Osteoblast (primary cell): ENCODE data around the gene SLITRK2. TPM values are rescaled to one million over a fixed set of nuclear protein-coding genes. Genes with fewer than 3 reads are reported as not detected.

Source experiments
- DNase-seq: peaks from one replicate; pipeline ENCODE4 v3.0.0; 2011; ENCODE audit warnings: low spot score, mixed read lengths; ENCODE audit not compliant: insufficient read length; ENCODE audit errors: missing footprints
- H2AFZ ChIP-seq: 2 replicates; pipeline ENCODE4 v1.6.0; 2011; ENCODE audit warnings: mild to moderate bottlenecking, low read length
- H3K27ac ChIP-seq: 2 replicates; pipeline ENCODE4 v1.5.1; 2011; ENCODE audit warnings: mild to moderate bottlenecking, low read depth, low read length, moderate library complexity
- H3K27me3 ChIP-seq: 2 replicates; pipeline ENCODE4 v1.6.0; 2012; ENCODE audit warnings: mild to moderate bottlenecking, control low read depth, inconsistent platforms, low read length, moderate library complexity; ENCODE audit not compliant: insufficient read depth
- H3K36me3 ChIP-seq: 2 replicates; pipeline ENCODE4 v1.5.1; 2011; ENCODE audit warnings: mild to moderate bottlenecking, low read length, control low read depth, moderate library complexity; ENCODE audit not compliant: insufficient read depth
- H3K4me1 ChIP-seq: 2 replicates; pipeline ENCODE4 v1.5.1; 2011; ENCODE audit warnings: mild to moderate bottlenecking, low read length, control low read depth, moderate library complexity; ENCODE audit not compliant: insufficient read depth
- H3K4me2 ChIP-seq: 2 replicates; pipeline ENCODE4 v1.6.0; 2011; ENCODE audit warnings: mild to moderate bottlenecking, low read length; ENCODE audit not compliant: insufficient read depth
- H3K4me3 ChIP-seq: fragments of 200-600 bp; sonication (generic); 3 replicates; pipeline ENCODE4 v1.5.1; 2012; ENCODE audit warnings: mild to moderate bottlenecking, low read length, inconsistent platforms; ENCODE audit not compliant: insufficient read depth
- H3K79me2 ChIP-seq: 2 replicates; pipeline ENCODE4 v1.6.0; 2012; ENCODE audit warnings: mild to moderate bottlenecking, low read length, control low read depth, inconsistent platforms; ENCODE audit not compliant: insufficient read depth
- H3K9me3 ChIP-seq: 2 replicates; pipeline ENCODE4 v1.5.1; 2011; ENCODE audit warnings: low read depth, low read length, control low read depth
- H4K20me1 ChIP-seq: 2 replicates; pipeline ENCODE4 v1.6.0; 2012; ENCODE audit warnings: mild to moderate bottlenecking, low read length, control low read depth; ENCODE audit not compliant: insufficient read depth
- CTCF ChIP-seq: IDR thresholded peaks from 2 replicates; pipeline ENCODE4 v1.5.1; 2011; ENCODE audit warnings: mild to moderate bottlenecking, low read depth, low read length, moderate library complexity; ENCODE audit errors: extremely low read depth
- total RNA-seq: library from RNA; depleted of rRNA; stranded (reverse); fragments of >200 nt; gene quantifications from 2 replicates; pipeline ENCODE4 v1.2.3, GENCODE V29; 2012

Gene SLITRK2
- total RNA-seq, 1 donor = not detected

DNA sequence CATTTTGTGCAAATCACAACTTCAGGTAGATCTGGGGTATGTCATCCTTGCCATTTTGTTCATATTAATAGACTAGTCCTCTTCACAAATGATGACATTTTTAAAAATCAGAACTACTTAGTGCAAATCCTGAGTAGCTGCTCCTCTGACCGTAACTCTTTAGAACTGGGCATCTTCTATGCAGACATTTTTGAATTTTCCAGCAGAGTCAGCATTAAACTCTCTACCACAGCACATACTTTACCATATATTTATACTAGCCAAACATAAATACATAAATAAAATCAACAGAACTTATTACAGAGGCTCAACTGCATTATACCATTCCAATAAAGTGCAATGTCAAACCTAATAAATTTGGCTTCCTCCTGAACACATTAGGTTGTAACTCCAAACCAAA, 4.5 kb upstream of the SLITRK2 start:
- no peak for TF ChIP-seq CTCF
- no peaks in the 10 kb centered on the region for H3K9me3 ChIP-seq
- H3K27me3 ChIP-seq = no peaks in the 10 kb centered on the region
- no peaks in the 10 kb centered on the region for H3K79me2 ChIP-seq
- no peak overlapping the region for H2AFZ ChIP-seq
- H3K36me3 ChIP-seq = no peaks in the 10 kb centered on the region
- H3K4me3 ChIP-seq = no peak overlapping the region
- no peaks in the 10 kb centered on the region for H4K20me1 ChIP-seq
- no peaks in the 10 kb centered on the region for H3K4me1 ChIP-seq
- H3K4me2 ChIP-seq = no peak overlapping the region
- DNase-seq = no peak
- no peak overlapping the region for H3K27ac ChIP-seq

- Histone ChIP-seq H3K4me3 (no peak overlapping the region), H3K36me3 (no peaks in the 10 kb centered on the region), H3K79me2 (no peaks in the 10 kb centered on the region), H3K27ac (no peak overlapping the region), H3K4me1 (no peaks in the 10 kb centered on the region), H3K4me2 (no peak overlapping the region), H3K27me3 (no peaks in the 10 kb centered on the region), H3K9me3 (no peaks in the 10 kb centered on the region), H4K20me1 (no peaks in the 10 kb centered on the region), H2AFZ (no peak overlapping the region)
- no peak for TF ChIP-seq CTCF
- no peak for DNase-seq
These were observed 871 bp upstream of the SLITRK2 start for GRCh38 chrX:145816601-145817315.

DNA sequence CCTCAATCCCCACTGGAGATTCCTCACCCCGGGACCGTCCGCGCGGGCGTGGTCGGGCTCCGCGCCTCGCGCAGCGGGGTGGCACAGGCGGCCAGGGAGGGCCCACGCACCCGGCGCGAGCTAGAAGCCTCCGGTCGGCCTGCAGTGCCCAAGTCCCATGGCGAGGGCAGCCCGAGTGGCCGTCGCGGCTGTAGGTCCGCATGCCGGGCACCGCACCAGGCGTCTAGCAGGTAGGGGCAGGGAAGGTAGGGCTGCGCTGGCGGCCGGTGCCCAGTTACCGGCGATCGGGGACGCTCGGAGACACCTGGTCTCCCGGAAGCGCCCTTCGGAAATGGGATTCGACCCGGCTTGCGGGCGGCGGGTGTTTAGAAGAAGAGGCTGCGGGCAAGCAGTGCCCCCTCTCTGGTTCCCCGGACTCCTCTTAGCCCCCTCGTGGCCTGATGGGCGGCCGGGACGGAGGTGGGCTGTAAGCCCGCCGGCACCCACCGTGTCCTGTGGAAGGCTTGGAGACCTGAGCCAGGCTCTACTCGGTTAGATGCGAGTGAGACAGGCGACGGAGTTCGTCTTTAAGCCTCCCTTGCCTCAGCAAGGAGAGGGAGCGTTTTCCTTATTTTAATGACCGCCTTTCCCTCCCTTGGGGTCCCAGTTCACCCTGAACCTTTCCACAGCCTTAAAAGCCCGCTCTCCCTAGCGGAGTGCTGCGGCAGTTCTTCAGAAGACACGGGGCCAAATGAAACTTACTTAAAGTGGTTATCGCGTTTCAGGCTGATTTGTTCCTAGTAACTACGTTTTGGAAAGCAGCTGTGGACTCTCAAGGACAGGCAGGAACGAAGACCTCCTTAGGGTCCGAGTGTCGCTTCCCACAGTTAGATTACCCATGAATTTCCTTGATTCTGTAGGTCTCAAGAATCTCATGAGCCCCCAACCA, 821 bp downstream of the SLITRK2 start:
- Histone ChIP-seq H3K27me3 (no peaks in the 10 kb centered on the region), H3K27ac (no peak overlapping the region), H3K79me2 (no peaks in the 10 kb centered on the region), H2AFZ (no peak overlapping the region), H3K4me2 (no peak overlapping the region), H3K9me3 (no peaks in the 10 kb centered on the region), H3K4me3 (no peak overlapping the region), H4K20me1 (no peaks in the 10 kb centered on the region), H3K36me3 (no peaks in the 10 kb centered on the region), H3K4me1 (no peaks in the 10 kb centered on the region)
- DNase-seq = no peak
- no peak for TF ChIP-seq CTCF

DNA sequence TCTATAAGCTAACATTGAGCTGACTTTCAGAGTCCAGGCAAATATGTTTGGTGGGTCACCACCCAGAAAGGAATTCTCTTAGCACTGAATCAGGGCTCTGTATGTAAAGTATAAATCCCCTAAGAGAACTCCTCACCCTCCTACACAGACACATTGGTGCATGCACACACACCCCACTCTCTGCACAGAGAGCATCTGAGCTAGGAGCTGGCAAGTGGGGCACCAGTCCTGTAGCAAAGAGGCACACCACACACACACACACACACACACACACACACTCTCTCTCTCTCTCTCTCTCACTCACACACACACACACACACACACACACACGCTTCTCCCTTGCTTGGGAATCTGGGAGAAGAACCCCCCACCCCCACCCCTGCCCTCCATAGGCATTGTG, 3.2 kb downstream of the SLITRK2 start:
- no peaks in the 10 kb centered on the region for H3K79me2 ChIP-seq
- no peak overlapping the region for H3K27ac ChIP-seq
- no peak overlapping the region for H3K4me3 ChIP-seq
- H3K4me2 ChIP-seq = no peak overlapping the region
- H3K27me3 ChIP-seq = no peaks in the 10 kb centered on the region
- H3K9me3 ChIP-seq = no peaks in the 10 kb centered on the region
- peak; percentile 76 for DNase-seq
- no peaks in the 10 kb centered on the region for H3K4me1 ChIP-seq
- no peak for TF ChIP-seq CTCF
- H2AFZ ChIP-seq = no peak overlapping the region
- no peaks in the 10 kb centered on the region for H4K20me1 ChIP-seq
- no peaks in the 10 kb centered on the region for H3K36me3 ChIP-seq
